HepG2 (cell line): ENCODE results near the gene AGAP3. TPM values are rescaled to one million over a fixed set of nuclear protein-coding genes. Genes with fewer than 3 reads are reported as not detected.

ENCODE experiments used
- CCDC6 ChIP-seq: sonication (generic); formaldehyde crosslinking; IDR thresholded peaks from 2 replicates; pipeline ENCODE4 v1.8.1; 2022; ENCODE audit warnings: mild to moderate bottlenecking, missing genetic modification reagents, moderate library complexity
- FOSL1 ChIP-seq: sonication (generic); formaldehyde crosslinking; IDR thresholded peaks from 2 replicates; pipeline ENCODE4 v1.9.0; 2021; ENCODE audit warnings: missing genetic modification reagents, borderline replicate concordance
- NFRKB ChIP-seq: fragments of 450-650 bp; IDR thresholded peaks from 2 replicates; pipeline ENCODE4 v1.6.1; 2017
- PHF21A ChIP-seq: sonication (generic); formaldehyde crosslinking; IDR thresholded peaks from 2 replicates; pipeline ENCODE4 v1.5.0; 2020; ENCODE audit warnings: mild to moderate bottlenecking, missing genetic modification reagents
- RORA ChIP-seq: sonication (generic); formaldehyde crosslinking; IDR thresholded peaks from 2 replicates; pipeline ENCODE4 v1.5.0; 2020; ENCODE audit warnings: mild to moderate bottlenecking, missing genetic modification reagents, moderate library complexity
- SIN3A ChIP-seq: IDR thresholded peaks from 2 replicates; pipeline ENCODE4 v1.6.1; 2011; ENCODE audit warnings: low read depth, mild to moderate bottlenecking, control low read depth, low read length, borderline replicate concordance
- SOX6 ChIP-seq, 2 experiments: fragments of 450-650 bp in 1 of 2; sonication (generic) in 1 of 2; formaldehyde crosslinking in 1 of 2; IDR thresholded peaks; 2 replicates each; pipeline versions ENCODE4 v1.4.0 to v1.6.1; 2017 to 2020; ENCODE audit warnings: antibody characterized with exemption in 1 of 2, mild to moderate bottlenecking in 1 of 2, missing genetic modification reagents in 1 of 2
- SP4 ChIP-seq: sonication (generic); formaldehyde crosslinking; IDR thresholded peaks from 2 replicates; pipeline ENCODE4 v1.8.1; 2023; ENCODE audit warnings: mild to moderate bottlenecking, missing genetic modification reagents
- ZBTB21 ChIP-seq: sonication (generic); formaldehyde crosslinking; IDR thresholded peaks from 2 replicates; pipeline ENCODE4 v1.4.0; 2020; ENCODE audit warnings: missing genetic modification reagents
- ZNF225 ChIP-seq: sonication (generic); formaldehyde crosslinking; IDR thresholded peaks from 2 replicates; pipeline ENCODE4 v1.4.0; 2020; ENCODE audit warnings: mild to moderate bottlenecking, missing genetic modification reagents
- ZNF451 ChIP-seq: sonication (generic); formaldehyde crosslinking; IDR thresholded peaks from 2 replicates; pipeline ENCODE4 v1.5.0; 2020; ENCODE audit warnings: mild to moderate bottlenecking, missing genetic modification reagents
- ZNF780A ChIP-seq: sonication (generic); formaldehyde crosslinking; IDR thresholded peaks from 2 replicates; pipeline ENCODE4 v1.8.0; 2022; ENCODE audit warnings: mild to moderate bottlenecking, missing genetic modification reagents, moderate library complexity
- ZSCAN9 ChIP-seq: IDR thresholded peaks from 2 replicates; pipeline ENCODE4 v1.6.1; 2016; ENCODE audit warnings: borderline replicate concordance
- polyA plus RNA-seq, 8 experiments: library from polyadenylated mRNA; depleted of rRNA in 3 of 8; stranded (reverse) in 7 of 8; unstranded in 1 of 8; fragments of >200 nt; fragmentation: Illumina TruSeq in 4 of 8; extraction: Trizol in 4 of 8; gene quantifications; 2 replicates each; pipeline versions ENCODE4 v1.2.1 to v1.2.3, GENCODE V29; 2011 to 2016; ENCODE audit warnings: low read depth in 4 of 8, missing spikeins in 1 of 8, mixed read lengths in 1 of 8; ENCODE audit not compliant: insufficient read depth in 1 of 8
- total RNA-seq, 5 experiments: library from RNA; depleted of rRNA; stranded (reverse); fragments of >200 nt; fragmentation: Illumina TruSeq; extraction: Trizol; gene quantifications; 2 replicates each; pipeline ENCODE4 v1.2.3, GENCODE V29; 2016; ENCODE audit warnings: low read depth in 1 of 5
- TF ChIP-seq, protein P1 (sequence below): sonication (generic); formaldehyde crosslinking; IDR thresholded peaks from 2 replicates; pipeline ENCODE4 v1.4.0; 2020; ENCODE audit warnings: mild to moderate bottlenecking, missing genetic modification reagents
- TF ChIP-seq, protein P2 (sequence below): sonication (generic); formaldehyde crosslinking; IDR thresholded peaks from 2 replicates; pipeline ENCODE4 v1.5.1; 2020; ENCODE audit warnings: mild to moderate bottlenecking, missing genetic modification reagents, moderate library complexity
- TF ChIP-seq, protein P3 (sequence below): sonication (generic); formaldehyde crosslinking; IDR thresholded peaks from 2 replicates; pipeline ENCODE4 v1.5.0; 2020; ENCODE audit warnings: mild to moderate bottlenecking, missing genetic modification reagents, borderline replicate concordance

The AGAP3 gene
- total and polyA plus RNA-seq, 2 of the 13 experiments (the other 11 are each of a cell fraction or from before 2014, with no cell fraction given): 31.3 to 61.4 TPM

DNA sequence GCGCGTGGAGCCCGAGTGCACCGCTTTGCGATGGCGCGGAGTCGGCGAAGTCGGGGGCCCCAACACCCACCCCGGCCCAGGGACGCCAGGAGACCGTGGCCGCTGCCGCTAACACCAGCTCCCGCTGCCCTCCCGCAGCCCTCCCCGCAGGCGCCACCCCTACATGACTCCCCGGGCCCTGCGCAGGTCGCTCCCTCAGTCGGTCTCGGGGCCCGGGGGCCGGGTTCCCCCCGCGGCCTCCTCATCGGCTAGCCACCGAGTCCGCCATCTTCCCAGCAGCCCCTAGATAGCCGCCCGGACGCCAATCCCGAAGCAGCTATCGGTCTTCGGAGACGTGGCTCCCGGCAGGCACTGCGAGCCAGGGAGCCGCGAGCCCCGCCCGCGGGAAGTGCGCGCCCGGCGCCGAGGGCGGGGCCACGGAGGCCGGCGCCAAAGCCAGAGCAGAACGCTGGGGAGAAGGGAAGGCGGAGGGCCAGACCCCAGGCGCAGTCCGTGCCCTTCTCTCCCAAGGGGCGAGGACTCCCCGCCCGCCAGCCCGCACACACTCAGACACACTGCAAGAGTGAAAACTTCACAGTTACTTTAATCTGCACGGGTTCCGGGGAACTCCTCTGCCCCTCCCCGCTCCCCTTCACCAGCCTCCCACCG, 5.6 kb upstream of the AGAP3 start, which contains the start of gene FASTK (continued):
- TF ChIP-seq, protein P1, sequence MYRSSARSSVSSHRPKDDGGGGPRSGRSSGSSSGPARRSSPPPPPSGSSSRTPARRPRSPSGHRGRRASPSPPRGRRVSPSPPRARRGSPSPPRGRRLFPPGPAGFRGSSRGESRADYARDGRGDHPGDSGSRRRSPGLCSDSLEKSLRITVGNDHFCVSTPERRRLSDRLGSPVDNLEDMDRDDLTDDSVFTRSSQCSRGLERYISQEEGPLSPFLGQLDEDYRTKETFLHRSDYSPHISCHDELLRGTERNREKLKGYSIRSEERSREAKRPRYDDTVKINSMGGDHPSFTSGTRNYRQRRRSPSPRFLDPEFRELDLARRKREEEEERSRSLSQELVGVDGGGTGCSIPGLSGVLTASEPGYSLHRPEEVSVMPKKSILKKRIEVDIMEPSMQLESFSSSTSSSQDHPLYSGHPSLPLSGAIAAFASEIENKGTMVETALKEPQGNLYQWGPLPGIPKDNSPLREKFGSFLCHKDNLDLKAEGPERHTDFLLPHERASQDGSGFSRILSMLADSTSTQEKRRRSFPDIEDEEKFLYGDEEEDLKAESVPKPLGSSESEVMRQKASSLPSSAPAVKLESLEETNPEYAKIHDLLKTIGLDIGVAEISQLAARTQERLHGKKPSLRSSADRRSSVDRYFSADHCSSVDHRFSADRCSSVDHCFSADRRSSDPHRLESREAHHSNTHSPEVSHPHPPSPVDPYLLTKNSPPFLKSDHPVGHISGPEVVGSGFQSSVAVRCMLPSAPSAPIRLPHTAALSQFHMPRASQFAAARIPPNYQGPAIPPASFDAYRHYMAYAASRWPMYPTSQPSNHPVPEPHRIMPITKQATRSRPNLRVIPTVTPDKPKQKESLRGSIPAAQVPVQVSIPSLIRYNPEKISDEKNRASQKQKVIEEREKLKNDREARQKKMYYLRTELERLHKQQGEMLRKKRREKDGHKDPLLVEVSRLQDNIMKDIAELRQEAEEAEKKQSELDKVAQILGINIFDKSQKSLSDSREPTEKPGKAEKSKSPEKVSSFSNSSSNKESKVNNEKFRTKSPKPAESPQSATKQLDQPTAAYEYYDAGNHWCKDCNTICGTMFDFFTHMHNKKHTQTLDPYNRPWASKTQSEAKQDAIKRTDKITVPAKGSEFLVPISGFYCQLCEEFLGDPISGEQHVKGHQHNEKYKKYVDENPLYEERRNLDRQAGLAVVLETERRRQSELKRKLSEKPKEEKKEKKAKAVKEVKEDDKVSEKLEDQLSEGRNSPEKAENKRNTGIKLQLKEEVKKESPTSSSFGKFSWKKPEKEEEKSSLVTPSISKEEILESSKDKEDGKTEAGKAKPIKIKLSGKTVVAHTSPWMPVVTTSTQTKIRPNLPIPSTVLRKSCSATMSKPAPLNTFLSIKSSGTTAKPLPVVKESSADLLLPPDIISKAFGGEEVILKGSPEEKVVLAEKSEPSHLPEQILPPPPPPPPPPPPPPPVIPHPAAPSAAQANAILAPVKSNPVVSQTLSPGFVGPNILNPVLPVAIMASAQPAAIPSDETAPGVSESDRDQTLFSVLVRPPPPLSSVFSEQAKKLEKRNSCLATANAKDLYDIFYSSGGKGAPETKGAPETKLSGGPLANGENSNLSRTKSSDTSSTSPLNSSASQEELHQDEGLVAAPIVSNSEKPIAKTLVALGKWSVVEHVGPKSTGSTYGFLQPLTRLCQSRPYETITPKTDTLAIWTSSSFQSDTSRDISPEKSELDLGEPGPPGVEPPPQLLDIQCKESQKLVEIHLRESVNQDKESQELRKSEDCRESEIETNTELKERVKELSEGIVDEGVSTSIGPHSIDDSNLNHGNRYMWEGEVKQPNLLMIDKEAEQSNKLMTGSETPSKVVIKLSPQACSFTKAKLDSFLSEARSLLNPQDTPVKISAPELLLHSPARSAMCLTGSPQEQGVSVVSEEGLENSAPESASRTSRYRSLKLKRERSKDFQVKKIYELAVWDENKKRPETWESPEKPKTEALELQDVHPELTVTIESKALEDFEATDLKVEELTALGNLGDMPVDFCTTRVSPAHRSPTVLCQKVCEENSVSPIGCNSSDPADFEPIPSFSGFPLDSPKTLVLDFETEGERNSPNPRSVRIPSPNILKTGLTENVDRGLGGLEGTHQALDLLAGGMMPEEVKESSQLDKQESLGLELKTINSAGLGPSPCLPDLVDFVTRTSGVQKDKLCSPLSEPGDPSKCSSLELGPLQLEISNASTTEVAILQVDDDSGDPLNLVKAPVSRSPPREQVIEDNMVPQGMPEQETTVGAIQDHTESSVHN: no peak
- TF ChIP-seq CCDC6 (no peak), SOX6 (IDR thresholded peaks at IDR 0.05) (no peak), SOX6 (CRISPR knock-in tag; IDR thresholded peaks at IDR 0.05) (peak; percentile 50), SP4 (peak; percentile 69; the same call in 1 of the 2 replicates), ZNF451 (CRISPR knock-in tag) (peak; percentile 29; the same call in 1 of the 2 replicates), PHF21A (no peak), ZNF225 (CRISPR knock-in tag) (no peak; the same call in 1 of the 2 replicates), ZNF780A (no peak), FOSL1 (CRISPR knock-in tag) (no peak), ZSCAN9 (CRISPR knock-in tag) (peak; percentile 4; the same call in 1 of the 2 replicates), RORA (no peak), SIN3A (no peak), ZBTB21 (CRISPR knock-in tag) (no peak), NFRKB (no peak)
- TF ChIP-seq, protein P2, sequence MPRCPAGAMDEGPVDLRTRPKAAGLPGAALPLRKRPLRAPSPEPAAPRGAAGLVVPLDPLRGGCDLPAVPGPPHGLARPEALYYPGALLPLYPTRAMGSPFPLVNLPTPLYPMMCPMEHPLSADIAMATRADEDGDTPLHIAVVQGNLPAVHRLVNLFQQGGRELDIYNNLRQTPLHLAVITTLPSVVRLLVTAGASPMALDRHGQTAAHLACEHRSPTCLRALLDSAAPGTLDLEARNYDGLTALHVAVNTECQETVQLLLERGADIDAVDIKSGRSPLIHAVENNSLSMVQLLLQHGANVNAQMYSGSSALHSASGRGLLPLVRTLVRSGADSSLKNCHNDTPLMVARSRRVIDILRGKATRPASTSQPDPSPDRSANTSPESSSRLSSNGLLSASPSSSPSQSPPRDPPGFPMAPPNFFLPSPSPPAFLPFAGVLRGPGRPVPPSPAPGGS (CRISPR knock-in tag): peak; percentile 87
- TF ChIP-seq, protein P3, sequence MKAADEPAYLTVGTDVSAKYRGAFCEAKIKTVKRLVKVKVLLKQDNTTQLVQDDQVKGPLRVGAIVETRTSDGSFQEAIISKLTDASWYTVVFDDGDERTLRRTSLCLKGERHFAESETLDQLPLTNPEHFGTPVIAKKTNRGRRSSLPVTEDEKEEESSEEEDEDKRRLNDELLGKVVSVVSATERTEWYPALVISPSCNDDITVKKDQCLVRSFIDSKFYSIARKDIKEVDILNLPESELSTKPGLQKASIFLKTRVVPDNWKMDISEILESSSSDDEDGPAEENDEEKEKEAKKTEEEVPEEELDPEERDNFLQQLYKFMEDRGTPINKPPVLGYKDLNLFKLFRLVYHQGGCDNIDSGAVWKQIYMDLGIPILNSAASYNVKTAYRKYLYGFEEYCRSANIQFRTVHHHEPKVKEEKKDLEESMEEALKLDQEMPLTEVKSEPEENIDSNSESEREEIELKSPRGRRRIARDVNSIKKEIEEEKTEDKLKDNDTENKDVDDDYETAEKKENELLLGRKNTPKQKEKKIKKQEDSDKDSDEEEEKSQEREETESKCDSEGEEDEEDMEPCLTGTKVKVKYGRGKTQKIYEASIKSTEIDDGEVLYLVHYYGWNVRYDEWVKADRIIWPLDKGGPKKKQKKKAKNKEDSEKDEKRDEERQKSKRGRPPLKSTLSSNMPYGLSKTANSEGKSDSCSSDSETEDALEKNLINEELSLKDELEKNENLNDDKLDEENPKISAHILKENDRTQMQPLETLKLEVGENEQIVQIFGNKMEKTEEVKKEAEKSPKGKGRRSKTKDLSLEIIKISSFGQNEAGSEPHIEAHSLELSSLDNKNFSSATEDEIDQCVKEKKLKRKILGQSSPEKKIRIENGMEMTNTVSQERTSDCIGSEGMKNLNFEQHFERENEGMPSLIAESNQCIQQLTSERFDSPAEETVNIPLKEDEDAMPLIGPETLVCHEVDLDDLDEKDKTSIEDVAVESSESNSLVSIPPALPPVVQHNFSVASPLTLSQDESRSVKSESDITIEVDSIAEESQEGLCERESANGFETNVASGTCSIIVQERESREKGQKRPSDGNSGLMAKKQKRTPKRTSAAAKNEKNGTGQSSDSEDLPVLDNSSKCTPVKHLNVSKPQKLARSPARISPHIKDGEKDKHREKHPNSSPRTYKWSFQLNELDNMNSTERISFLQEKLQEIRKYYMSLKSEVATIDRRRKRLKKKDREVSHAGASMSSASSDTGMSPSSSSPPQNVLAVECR: peak; percentile 86
